Smooth muscle cell of bladder (primary cell): ENCODE measurements around the gene LRP2BP. TPM values are rescaled to one million over a fixed set of nuclear protein-coding genes. Genes with fewer than 3 reads are reported as not detected.

Experiments used
- total RNA-seq: library from RNA; depleted of rRNA; stranded (reverse); fragments of >200 nt; gene quantifications from 2 replicates; pipeline ENCODE4 v1.2.3, GENCODE V29; 2014

LRP2BP gene
- 0.28 and 0.55 TPM in 2 replicates for total RNA-seq

DNA sequence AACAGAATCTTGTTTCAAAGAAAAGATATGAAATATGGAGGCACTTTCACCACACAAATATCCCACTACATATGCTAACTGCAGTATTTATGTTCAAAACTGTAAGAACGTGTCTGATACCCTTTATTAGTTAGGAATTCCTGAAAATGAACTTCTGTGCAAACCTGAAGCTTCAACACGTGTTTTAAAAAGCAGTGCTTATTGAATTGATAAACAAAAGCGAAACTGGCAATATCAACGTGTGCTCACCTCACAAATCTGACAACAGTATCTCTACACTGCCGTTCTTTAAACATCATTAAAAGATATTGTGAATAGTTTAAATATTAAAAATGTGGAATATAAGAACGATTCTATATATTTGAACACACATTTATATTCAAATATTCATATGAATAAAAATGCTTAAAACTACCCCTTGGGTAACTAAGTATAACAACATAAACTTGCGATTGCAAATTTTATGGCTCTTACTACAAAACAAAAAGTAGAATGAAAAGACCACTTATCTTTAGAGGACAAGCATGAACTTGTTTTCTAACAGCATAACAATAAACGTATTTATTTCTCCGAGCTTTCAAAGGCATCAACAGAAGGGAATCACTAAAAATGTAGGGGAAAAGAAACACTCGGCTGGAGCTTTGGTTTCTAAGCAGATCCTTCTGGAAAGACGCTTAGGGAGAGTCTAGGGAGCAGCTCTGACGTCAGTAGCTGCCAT lies at the start of gene LRP2BP:
Gene LRP2BP (minus strand): TSS at position 687 of the 718 bp plus-strand sequence. CDS start 17,738 bp downstream, outside the sequence.

DNA sequence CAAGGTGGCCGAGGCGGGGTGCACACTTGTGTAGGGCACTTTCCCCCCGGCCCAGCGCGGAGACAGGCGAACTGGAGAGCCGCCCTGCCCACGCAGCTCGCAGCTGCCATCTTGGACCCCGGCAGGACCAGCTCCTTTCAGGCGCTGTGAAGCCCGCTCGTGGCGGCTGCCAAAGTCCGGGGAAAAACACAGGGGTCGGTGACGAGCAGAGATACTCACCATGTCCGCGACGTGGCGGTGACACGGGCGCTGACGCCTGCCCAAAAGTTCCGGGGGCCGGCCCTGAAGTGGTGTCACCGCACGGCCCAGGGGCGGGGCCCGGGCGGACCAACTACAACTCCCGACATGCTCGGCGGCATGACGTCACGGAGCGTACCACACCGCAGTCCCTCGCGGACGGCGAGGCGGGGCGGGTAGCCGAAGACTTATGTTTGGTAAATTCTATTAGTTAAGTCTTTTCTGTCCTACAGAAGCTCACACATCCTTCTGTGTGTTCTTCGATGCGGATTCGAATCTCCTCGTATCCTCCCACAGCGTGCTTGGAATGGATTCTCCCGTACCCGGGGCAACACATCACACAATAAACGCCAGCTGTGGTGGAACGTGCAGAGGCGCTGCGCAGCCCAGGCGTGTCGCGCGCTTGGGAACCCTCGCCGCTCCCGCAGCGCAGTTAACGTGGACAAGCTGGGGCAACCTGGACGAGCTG lies 30.1 kb upstream of the LRP2BP start, which contains the start of gene UFSP2:
Gene UFSP2 (minus strand): TSS at position 318 of the 706 bp plus-strand sequence. CDS start 96 bp downstream, at position 222.

DNA sequence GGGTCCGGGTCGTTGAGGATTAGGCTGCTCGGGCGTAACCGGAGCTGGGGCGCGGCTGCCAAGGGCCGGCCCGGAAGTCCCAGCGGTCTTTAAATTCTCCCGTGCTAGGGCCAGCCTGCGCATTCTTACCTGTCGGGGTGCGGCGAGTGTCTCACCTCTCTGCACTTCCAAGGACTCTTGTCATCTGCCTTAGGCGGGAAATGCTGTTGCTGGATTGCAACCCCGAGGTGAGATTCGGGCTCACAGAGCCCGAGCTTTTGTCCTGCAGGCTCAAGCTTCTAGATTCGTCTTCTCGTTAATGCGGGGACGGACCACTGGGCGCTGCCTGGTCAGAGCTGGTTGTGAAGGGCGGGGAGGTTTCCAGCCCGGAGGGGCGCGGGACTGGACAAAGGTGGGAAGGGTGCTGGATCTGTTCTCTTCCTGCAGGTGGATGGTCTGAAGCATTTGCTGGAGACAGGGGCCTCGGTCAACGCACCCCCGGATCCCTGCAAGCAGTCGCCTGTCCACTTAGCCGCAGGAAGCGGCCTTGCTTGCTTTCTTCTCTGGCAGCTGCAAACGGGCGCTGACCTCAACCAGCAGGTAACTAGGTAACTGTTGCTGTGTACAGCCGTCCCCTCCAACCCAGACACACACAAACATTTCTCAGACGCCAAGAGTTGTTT lies 1.1 kb upstream of the LRP2BP start, which contains the start of gene ANKRD37:
Gene ANKRD37 (plus strand): TSS at position 118 of the 662 bp plus-strand sequence. CDS start 83 bp downstream, at position 201.

Other genes starting within 250 kb of the LRP2BP start
- 30.9 and 39.4 TPM in 2 replicates for gene CFAP97, start 191.9 kb downstream of the LRP2BP start, total RNA-seq
- 26.9 and 63.8 TPM in 2 replicates for gene SNX25, start 186.3 kb downstream of the LRP2BP start, total RNA-seq
- gene ANKRD37, start 917 bp upstream of the LRP2BP start, total RNA-seq: 3.7 and 25.8 TPM in 2 replicates
- gene UFSP2, start 30.0 kb upstream of the LRP2BP start, total RNA-seq: 49.3 and 50.3 TPM in 2 replicates
- 1.7 and 2.0 TPM in 2 replicates for gene CCDC110, start 75.8 kb upstream of the LRP2BP start, total RNA-seq
- gene PDLIM3, start 139.6 kb upstream of the LRP2BP start, total RNA-seq: 15.8 and 28.3 TPM in 2 replicates